OCI-LY1 (cell line): ENCODE measurements around the gene PTPRM.

ENCODE experiments used
- H2AFZ ChIP-seq: fragments of 200-600 bp; sonication (generic), shearing (Covaris generic); 2 replicates; pipeline ENCODE4 v1.6.0; 2014; ENCODE audit warnings: antibody characterized with exemption, mild to moderate bottlenecking, low read length
- H3F3A ChIP-seq: fragments of 200-600 bp; sonication (generic), shearing (Covaris generic); 2 replicates; pipeline ENCODE4 v1.6.0; 2014; ENCODE audit warnings: mild to moderate bottlenecking, antibody characterized with exemption, low read length, moderate library complexity; ENCODE audit not compliant: insufficient read depth
- H3K27ac ChIP-seq: fragments of 200-600 bp; sonication (generic); 2 replicates; pipeline ENCODE4 v1.5.1; 2014; ENCODE audit warnings: low read length, mixed run types, mild to moderate bottlenecking, low read depth; ENCODE audit not compliant: poor library complexity, severe bottlenecking
- H3K27me3 ChIP-seq: fragments of 200-600 bp; sonication (generic); 2 replicates; pipeline ENCODE4 v1.6.0; 2014; ENCODE audit warnings: antibody characterized with exemption, mild to moderate bottlenecking, low read length, moderate library complexity; ENCODE audit not compliant: insufficient read depth
- H3K36me3 ChIP-seq: fragments of 200-600 bp; sonication (generic); 2 replicates; pipeline ENCODE4 v1.6.1; 2014; ENCODE audit warnings: mild to moderate bottlenecking, antibody characterized with exemption, low read length, moderate library complexity, mixed read lengths; ENCODE audit not compliant: insufficient read depth
- H3K4me1 ChIP-seq: fragments of 200-600 bp; sonication (generic); 2 replicates; pipeline ENCODE4 v1.5.1; 2014; ENCODE audit warnings: mild to moderate bottlenecking, low read length, moderate library complexity; ENCODE audit not compliant: insufficient read depth, severe bottlenecking
- H3K4me2 ChIP-seq: fragments of 200-600 bp; sonication (generic), shearing (Covaris generic); 2 replicates; pipeline ENCODE4 v1.6.1; 2014; ENCODE audit warnings: low read length
- H3K4me3 ChIP-seq: fragments of 200-600 bp; sonication (generic); 2 replicates; pipeline ENCODE4 v1.5.1; 2014; ENCODE audit warnings: low read length, low read depth, mild to moderate bottlenecking, mixed read lengths; ENCODE audit not compliant: poor library complexity, severe bottlenecking
- H3K79me2 ChIP-seq: fragments of 200-600 bp; shearing (Covaris generic); 2 replicates; pipeline ENCODE4 v1.6.1; 2016; ENCODE audit warnings: mixed run types, low read length, mixed read lengths; ENCODE audit not compliant: insufficient read depth
- H3K9ac ChIP-seq: fragments of 200-600 bp; sonication (generic), shearing (Covaris generic); 2 replicates; pipeline ENCODE4 v1.6.1; 2014; ENCODE audit warnings: mild to moderate bottlenecking, low read length, mixed read lengths
- H3K9me2 ChIP-seq: fragments of 200-600 bp; sonication (generic), shearing (Covaris generic); 2 replicates; pipeline ENCODE4 v1.6.1; 2014; ENCODE audit warnings: low read depth, mild to moderate bottlenecking, low read length, mixed read lengths
- H3K9me3 ChIP-seq: fragments of 200-600 bp; shearing (Covaris generic); 2 replicates; pipeline ENCODE4 v1.6.1; 2014; ENCODE audit warnings: low read length, mixed read lengths
- H4K20me1 ChIP-seq: fragments of 200-600 bp; sonication (generic), shearing (Covaris generic); 2 replicates; pipeline ENCODE4 v1.6.0; 2016; ENCODE audit warnings: mild to moderate bottlenecking, low read length; ENCODE audit not compliant: insufficient read depth
- CTCF ChIP-seq: fragments of 200-600 bp; sonication (generic), shearing (Covaris generic); IDR thresholded peaks from 2 replicates; pipeline ENCODE4 v1.5.1; 2017; ENCODE audit warnings: mild to moderate bottlenecking, antibody characterized with exemption, low read length, moderate library complexity, mixed read lengths
- EZH2 ChIP-seq: fragments of 200-600 bp; sonication (generic), shearing (Covaris generic); IDR thresholded peaks from 2 replicates; pipeline ENCODE4 v1.8.0; 2017; ENCODE audit warnings: borderline replicate concordance, mixed run types, mild to moderate bottlenecking, antibody characterized with exemption, low read length, moderate library complexity, mixed read lengths

The PTPRM gene

GRCh38 chr18:8254654-8255053 is 687.5 kb downstream of the PTPRM start:
- H3K27me3 ChIP-seq = no peaks in the 10 kb centered on the region
- H3K4me1 ChIP-seq = no peaks in the 10 kb centered on the region
- no peak overlapping the region for H3K4me2 ChIP-seq
- no peaks in the 10 kb centered on the region for H3K9me3 ChIP-seq
- H3K79me2 ChIP-seq = no peaks in the 10 kb centered on the region
- no peaks in the 10 kb centered on the region for H3K9me2 ChIP-seq
- no peaks in the 10 kb centered on the region for H4K20me1 ChIP-seq
- H3F3A ChIP-seq = no peaks in the 10 kb centered on the region
- no peaks in the 10 kb centered on the region for H3K36me3 ChIP-seq
- H3K9ac ChIP-seq = no peak overlapping the region
- TF ChIP-seq CTCF (no peak), EZH2 (no peak)
- no peak overlapping the region for H3K4me3 ChIP-seq
- no peak overlapping the region for H2AFZ ChIP-seq
- no peak overlapping the region for H3K27ac ChIP-seq

- no peaks in the 10 kb centered on the region for H4K20me1 ChIP-seq
- H3K9me3 ChIP-seq = no peaks in the 10 kb centered on the region
- H3F3A ChIP-seq = no peaks in the 10 kb centered on the region
- no peak overlapping the region for H3K9ac ChIP-seq
- no peaks in the 10 kb centered on the region for H3K36me3 ChIP-seq
- H3K9me2 ChIP-seq = no peaks in the 10 kb centered on the region
- no peak overlapping the region for H3K4me3 ChIP-seq
- no peak for TF ChIP-seq EZH2
- no peak for TF ChIP-seq CTCF
- no peaks in the 10 kb centered on the region for H3K4me1 ChIP-seq
- no peak overlapping the region for H3K27ac ChIP-seq
- H3K27me3 ChIP-seq = no peaks in the 10 kb centered on the region
- no peak overlapping the region for H3K4me2 ChIP-seq
- H2AFZ ChIP-seq = no peak overlapping the region
- no peaks in the 10 kb centered on the region for H3K79me2 ChIP-seq
Observed at GRCh38 chr18:8257851-8258434, 690.8 kb downstream of the PTPRM start.

GRCh38 chr18:8260319-8260718 is 693.2 kb downstream of the PTPRM start:
- H3K9me2 ChIP-seq = no peaks in the 10 kb centered on the region
- H3K9me3 ChIP-seq = no peaks in the 10 kb centered on the region
- no peaks in the 10 kb centered on the region for H3K27me3 ChIP-seq
- no peaks in the 10 kb centered on the region for H3F3A ChIP-seq
- no peaks in the 10 kb centered on the region for H3K36me3 ChIP-seq
- H2AFZ ChIP-seq = no peak overlapping the region
- no peak overlapping the region for H3K9ac ChIP-seq
- no peak overlapping the region for H3K27ac ChIP-seq
- no peaks in the 10 kb centered on the region for H3K4me1 ChIP-seq
- TF ChIP-seq CTCF (no peak), EZH2 (no peak)
- no peak overlapping the region for H3K4me2 ChIP-seq
- H3K4me3 ChIP-seq = no peak overlapping the region
- H3K79me2 ChIP-seq = no peaks in the 10 kb centered on the region
- H4K20me1 ChIP-seq = no peaks in the 10 kb centered on the region
